Effector CD8-positive, alpha-beta T cell (primary cell): ENCODE results near the gene SSNA1.

Experiments
- DNase-seq: peaks from one replicate; lab custom pipeline; 2025; lab: John Stamatoyannopoulos, UW

The SSNA1 gene

DNA sequence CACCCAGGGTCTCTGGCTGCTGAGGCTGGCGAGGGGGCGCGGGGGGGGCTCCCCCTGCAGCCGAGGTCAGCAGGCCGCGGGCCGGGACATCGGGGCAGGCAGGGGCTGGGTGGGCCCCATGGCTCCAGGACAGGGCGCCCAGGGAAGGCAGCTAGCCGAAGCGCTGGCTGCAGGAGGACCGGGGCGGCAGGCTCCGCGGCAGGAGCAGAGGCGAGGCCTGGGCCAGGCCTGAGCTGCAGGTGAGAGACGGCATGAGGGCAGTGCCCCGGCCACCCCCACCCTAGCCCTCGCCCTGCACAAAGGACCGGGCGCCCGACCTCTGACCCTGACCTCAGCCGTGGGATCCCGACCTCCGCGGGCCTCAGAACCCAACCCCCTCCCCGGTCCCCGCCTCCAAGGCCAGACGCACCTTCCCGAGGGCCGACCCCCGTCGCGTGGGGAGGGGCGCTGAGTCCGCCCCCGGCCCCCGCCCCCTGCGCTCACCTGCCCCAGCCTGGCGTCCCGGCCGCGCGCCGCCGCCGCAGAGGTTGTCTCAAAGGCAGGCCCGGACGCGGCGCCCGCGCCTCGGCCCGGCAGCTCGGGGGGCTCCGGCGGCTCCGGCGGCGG lies 33.1 kb downstream of the SSNA1 start:
- no peak for DNase-seq

DNA sequence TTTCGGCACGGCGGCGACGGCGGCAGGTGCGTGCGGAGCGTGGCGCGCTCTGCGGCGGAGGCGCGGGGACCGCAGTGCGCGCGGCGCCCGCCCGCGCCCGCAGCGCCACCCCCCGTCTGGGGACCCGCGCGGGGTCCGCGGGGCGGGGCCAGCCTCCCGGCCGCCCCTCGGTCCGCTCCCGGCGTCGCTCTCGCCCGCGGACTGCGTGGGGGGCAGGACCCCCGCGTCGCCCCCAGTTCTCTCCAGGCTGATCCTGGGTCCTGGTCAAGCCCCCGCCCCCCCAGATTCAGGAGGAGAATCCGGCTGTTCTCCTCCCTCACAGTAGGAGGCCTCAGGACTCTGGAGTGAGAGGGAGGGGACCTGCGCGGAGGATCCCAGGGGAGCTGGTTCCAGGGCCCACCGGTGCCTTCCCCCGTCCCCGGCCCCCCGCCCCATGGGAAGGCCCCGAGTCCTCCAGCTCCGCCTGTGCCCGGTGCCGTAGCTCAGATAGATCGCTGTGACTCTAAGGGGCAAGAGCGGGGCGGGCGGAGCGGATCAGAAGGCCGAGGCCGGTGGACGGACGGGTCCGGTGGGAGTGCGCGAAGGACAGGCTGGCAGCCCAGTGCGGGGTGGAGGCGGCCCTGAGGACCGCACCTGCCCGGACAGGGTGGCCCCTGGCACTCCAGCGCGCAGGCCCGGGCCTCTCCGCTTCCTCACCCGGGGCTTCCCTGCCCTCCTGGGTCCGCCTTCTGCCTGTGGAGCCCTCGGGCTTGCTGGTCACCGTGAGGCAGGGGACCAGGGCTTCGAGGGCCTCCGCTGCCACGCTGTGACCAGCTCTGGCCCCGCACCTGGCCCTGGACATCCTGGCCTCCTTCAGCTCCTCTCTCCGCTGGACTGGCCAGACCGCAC lies 34.0 kb downstream of the SSNA1 start, which contains the start of gene RNF208:
Gene RNF208, minus strand, starts transcription at position 51 of the 888 bp plus-strand sequence. CDS start 1,028 bp downstream, outside the sequence.
- DNase-seq, result no peak

DNA sequence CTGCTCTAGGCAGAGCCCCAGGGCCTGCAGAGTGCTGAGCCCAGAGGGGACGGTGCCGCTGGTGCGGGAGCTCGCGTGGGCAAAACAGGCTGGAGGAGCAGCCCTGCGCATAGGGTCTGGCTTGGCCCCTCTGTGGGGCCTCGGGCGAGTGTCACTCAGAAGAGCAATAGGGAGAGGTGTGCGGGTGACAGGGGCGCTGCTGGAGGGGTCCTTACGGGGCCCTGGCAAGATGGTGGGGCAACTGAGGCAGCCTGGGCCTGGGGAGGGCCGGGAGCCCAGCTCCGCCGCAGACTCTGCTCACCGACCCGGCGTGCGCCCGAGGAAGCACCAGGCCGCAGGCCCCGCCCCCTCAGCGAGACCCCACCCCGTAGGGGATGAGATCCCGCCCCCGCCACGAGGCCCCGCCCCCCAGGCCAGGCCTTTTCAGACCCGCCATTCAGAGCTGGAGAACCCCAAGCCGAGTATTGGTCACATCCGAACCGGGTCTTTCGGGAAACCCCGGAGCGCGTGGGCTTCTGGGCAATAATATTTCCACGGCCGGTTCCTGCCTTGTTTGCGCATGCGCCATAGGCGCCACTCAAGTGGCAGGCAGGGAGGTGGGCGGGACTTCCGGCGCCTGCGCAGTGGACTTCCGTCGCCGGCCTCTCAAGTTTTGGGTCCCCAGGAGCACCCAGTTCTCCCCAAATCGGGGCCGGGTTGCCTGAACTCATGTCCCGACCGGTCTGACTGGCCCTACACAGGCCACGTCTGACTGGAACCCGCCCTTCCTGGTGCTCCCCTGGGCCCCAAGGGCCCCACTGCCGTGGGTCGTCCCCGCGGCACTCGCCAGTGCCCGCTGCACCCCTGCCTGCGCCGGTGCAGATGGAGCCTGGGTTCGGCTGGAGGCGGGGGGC lies 34.8 kb downstream of the SSNA1 start:
- peak; percentile 99 for DNase-seq

GRCh38 chr9:137224830-137225694 lies 36.6 kb downstream of the SSNA1 start, which contains the start of gene CYSRT1:
CYSRT1 (plus strand) TSS chr9:137225174; CDS start chr9:137225622, 448 bp downstream.
- no peak for DNase-seq

GRCh38 chr9:137225699-137226331 lies 37.3 kb downstream of the SSNA1 start:
- DNase-seq, result no peak

DNA sequence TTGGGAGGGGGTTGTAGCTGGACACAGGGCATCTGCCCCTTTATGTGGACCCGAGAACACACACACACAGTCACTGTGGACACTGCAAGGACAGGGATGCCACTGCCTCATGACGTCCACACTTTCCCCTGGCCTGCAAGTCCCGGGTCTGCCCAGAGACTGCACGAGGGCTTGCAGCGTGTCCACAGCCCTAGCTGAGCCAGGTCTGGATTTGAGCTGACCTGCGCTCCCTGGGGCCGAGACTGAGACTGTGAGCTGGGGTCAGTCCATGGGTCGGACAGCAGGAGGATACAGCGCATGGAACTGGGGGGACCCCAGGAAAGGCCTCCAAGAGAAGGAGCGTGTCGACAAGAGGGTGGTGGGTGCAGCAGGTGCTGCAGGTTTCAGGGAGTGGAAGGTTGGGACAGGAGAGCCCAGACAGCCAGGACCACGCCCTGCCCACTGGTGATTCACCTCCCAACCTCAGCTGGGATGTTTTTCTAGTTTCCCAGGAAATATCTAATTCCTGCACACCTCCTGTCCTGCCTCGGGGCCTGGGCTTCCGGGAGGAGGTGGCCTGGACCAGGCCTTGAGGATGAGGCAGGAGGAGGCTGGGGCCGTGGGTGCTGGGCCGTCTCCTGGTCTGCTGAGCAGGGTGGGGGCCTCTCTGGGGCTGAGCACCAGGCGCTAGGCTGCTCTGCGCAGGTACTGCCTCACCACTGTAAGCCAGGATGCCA lies 38.0 kb downstream of the SSNA1 start:
- DNase-seq, result no peak

- peak; percentile 74 for DNase-seq
Measured at GRCh38 chr9:137227054-137227852, 38.8 kb downstream of the SSNA1 start, which contains the start of gene RNF224. RNF224 (plus strand) TSS chr9:137227502; CDS start chr9:137228336, 834 bp downstream.

GRCh38 chr9:137227853-137228505 lies 39.5 kb downstream of the SSNA1 start:
- no peak for DNase-seq

GRCh38 chr9:137228506-137228967 lies 40.1 kb downstream of the SSNA1 start:
- DNase-seq, result no peak

DNA sequence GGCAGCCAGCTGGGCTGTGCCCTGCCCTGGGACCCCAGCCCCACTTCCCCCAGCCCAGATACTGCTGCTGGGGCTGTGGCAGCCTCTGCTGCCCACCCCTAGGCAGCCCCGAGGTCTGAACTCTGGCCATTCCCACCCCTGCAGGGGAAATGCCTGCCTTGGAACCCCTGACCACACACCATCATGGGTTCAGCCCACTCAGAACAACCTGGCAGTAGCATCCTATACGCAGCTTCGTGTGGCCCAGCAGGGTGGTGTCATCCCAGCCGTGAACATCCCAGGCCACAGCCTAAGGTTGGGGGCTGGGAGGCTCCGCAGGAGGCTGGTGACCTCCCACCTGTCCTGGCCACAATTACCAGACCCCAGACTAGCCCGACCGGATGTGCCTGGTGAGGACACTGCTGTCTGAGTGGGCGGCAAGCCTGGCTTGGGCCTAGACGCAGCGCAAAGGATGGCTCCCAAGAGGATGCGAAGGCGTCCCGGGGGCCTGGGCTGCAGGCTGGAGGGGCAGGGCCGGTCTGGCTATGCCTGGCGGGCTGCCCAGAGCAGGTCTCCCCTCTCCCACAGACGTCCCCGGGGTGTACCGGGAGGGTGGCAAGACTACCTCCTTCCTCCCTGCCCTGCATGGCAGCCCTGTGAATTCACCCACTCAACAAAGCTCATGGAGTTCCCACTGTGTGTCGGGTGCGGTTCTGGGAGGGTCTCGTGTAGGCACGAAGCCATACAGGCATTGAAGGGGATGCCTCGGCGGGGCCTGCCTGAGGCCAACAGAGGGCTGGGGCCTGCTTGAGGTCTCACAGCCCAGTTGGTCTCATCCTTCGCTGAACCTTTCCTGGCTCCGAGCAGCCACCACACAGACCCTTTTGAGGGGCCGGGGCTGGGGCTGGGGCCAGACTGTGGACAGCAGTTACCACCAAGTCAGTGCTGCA lies 40.8 kb downstream of the SSNA1 start:
- no peak for DNase-seq

GRCh38 chr9:137229903-137230704 lies 41.6 kb downstream of the SSNA1 start:
- DNase-seq, result no peak

DNA sequence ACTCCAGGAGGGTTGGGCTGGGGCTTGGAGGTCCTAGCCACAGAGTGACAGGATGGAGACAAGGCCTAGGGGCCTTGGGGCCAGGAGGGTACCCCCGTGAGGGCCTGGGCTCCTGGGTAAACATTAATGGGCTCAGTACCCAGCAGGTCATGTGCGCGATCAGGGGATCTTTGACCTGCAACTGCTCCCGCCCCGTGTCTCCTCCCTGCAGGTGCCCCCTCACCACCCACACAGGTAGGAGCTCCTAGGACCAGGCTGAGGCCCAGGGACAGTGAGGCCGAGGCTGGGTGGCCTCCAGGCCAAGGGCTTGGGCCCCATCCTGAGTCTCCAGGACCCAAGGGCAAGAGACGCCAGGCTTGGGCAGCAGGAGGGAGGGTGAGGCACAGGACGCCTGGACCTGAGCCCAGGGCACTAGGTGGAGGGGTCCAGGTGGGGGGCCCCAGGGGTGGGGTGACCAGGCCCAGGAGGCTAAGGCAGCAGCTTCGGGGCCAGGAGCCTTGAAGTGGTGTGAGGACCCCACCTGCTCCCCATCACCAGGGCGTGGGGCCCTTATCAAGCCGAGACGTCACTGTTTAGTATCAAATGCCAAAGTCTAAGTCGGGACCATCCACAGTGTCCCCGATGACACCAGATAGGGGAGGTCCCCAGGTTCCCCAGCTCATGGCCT lies 42.4 kb downstream of the SSNA1 start, which contains the start of gene SLC34A3:
Gene SLC34A3, plus strand, starts transcription at position 197 of the 667 bp plus-strand sequence. CDS start 802 bp downstream, outside the sequence.
- DNase-seq, result no peak

- no peak for DNase-seq
Measured at GRCh38 chr9:137231372-137232039, 43.0 kb downstream of the SSNA1 start.

DNA sequence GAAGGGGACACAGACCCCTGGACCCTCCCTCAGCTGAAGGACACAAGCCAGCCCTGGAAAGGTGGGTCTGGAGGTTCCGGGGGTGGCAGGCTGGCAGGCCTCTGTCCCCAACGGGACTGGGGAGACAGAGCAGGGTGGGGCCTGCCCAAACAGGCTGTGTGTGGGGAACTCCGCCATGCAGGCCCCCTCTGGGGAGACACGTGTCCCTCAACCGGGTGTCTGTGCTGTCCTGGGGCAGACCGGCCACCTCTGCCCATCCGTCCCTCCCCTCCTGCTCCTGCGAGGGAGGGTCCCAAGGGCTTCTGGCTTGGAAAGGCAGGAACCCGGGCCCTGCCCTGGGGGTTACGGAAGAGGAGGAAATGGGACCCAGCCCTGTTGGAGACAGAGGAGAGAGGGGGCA lies 43.6 kb downstream of the SSNA1 start:
- DNase-seq, result no peak

GRCh38 chr9:137232510-137232909 lies 44.0 kb downstream of the SSNA1 start:
- DNase-seq, result no peak
